KMS-11 (cell line): ENCODE results near the gene FAM118A.

Source experiments
- H2AFZ ChIP-seq: fragments of 200-600 bp; sonication (generic); 2 replicates; pipeline ENCODE4 v1.6.1; 2016; ENCODE audit warnings: antibody characterized with exemption, mixed run types, low read depth
- H3K27ac ChIP-seq: fragments of 200-600 bp; sonication (generic); 2 replicates; pipeline ENCODE4 v1.6.1; 2016; ENCODE audit warnings: mild to moderate bottlenecking, mixed run types
- H3K27me3 ChIP-seq: fragments of 200-600 bp; sonication (generic); 2 replicates; pipeline ENCODE4 v1.6.1; 2017; ENCODE audit warnings: mild to moderate bottlenecking, low read depth, mixed run types, moderate library complexity; ENCODE audit not compliant: insufficient read depth
- H3K36me3 ChIP-seq: fragments of 200-600 bp; sonication (generic); 2 replicates; pipeline ENCODE4 v1.6.1; 2017; ENCODE audit warnings: mild to moderate bottlenecking, mixed run types; ENCODE audit not compliant: insufficient read depth
- H3K4me1 ChIP-seq: fragments of 200-600 bp; sonication (generic); 2 replicates; pipeline ENCODE4 v1.6.1; 2016; ENCODE audit warnings: mild to moderate bottlenecking, low read depth, mixed run types; ENCODE audit not compliant: poor library complexity, severe bottlenecking
- H3K4me2 ChIP-seq: fragments of 200-600 bp; sonication (generic); 2 replicates; pipeline ENCODE4 v1.7.0; 2016; ENCODE audit warnings: mild to moderate bottlenecking, mixed run types
- H3K4me3 ChIP-seq: fragments of 200-600 bp; sonication (generic); IDR thresholded peaks from 2 replicates; pipeline ENCODE4 v1.6.1; 2017; ENCODE audit warnings: low read depth, low read length, mixed read lengths; ENCODE audit not compliant: insufficient read depth
- H3K79me2 ChIP-seq: fragments of 200-600 bp; sonication (generic); 2 replicates; pipeline ENCODE4 v1.6.1; 2016; ENCODE audit warnings: low read depth, mixed run types; ENCODE audit not compliant: insufficient read depth
- H3K9ac ChIP-seq: fragments of 200-600 bp; sonication (generic); 2 replicates; pipeline ENCODE4 v1.6.1; 2016; ENCODE audit warnings: mild to moderate bottlenecking, mixed run types
- H4K20me1 ChIP-seq: fragments of 200-600 bp; sonication (generic); 2 replicates; pipeline ENCODE4 v1.6.1; 2016; ENCODE audit warnings: mild to moderate bottlenecking, mixed run types; ENCODE audit not compliant: insufficient read depth
- TF ChIP-seq, protein P1 (sequence below): fragments of 200-600 bp; sonication (generic); conservative IDR thresholded peaks from 2 replicates; pipeline ENCODE4 v1.6.1; 2017; ENCODE audit warnings: low read depth, mild to moderate bottlenecking, antibody characterized with exemption, low read length, moderate library complexity, mixed read lengths

The FAM118A gene

DNA sequence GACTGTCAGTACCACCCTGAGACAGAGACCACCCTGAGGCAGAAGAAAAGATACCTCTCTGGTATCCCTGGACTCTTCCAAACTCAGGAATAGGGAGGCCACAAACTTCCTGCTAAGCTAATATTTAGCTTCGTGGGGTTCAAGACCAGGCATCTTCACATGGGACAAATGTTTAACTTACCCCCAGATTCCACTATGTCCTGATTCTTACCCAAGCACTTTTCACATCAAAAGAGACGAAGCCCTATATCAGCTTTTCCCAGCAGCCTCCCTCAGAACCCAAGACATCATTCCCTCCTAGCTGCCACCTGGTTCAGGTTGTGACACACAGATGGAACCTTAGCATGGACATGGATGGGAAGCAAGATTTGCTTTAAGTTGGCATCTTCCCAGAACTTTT, 71.6 kb downstream of the FAM118A start:
- Histone ChIP-seq H3K27me3 (no peaks in the 10 kb centered on the region), H3K79me2 (no peaks in the 10 kb centered on the region), H3K4me3 (no peak overlapping the region), H3K4me2 (no peak overlapping the region), H3K9ac (no peak overlapping the region), H3K27ac (no peak overlapping the region), H3K4me1 (no peaks in the 10 kb centered on the region), H3K36me3 (no peaks in the 10 kb centered on the region), H4K20me1 (no peaks in the 10 kb centered on the region), H2AFZ (no peak overlapping the region)
- TF ChIP-seq, protein P1, sequence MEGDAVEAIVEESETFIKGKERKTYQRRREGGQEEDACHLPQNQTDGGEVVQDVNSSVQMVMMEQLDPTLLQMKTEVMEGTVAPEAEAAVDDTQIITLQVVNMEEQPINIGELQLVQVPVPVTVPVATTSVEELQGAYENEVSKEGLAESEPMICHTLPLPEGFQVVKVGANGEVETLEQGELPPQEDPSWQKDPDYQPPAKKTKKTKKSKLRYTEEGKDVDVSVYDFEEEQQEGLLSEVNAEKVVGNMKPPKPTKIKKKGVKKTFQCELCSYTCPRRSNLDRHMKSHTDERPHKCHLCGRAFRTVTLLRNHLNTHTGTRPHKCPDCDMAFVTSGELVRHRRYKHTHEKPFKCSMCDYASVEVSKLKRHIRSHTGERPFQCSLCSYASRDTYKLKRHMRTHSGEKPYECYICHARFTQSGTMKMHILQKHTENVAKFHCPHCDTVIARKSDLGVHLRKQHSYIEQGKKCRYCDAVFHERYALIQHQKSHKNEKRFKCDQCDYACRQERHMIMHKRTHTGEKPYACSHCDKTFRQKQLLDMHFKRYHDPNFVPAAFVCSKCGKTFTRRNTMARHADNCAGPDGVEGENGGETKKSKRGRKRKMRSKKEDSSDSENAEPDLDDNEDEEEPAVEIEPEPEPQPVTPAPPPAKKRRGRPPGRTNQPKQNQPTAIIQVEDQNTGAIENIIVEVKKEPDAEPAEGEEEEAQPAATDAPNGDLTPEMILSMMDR = no peak

DNA sequence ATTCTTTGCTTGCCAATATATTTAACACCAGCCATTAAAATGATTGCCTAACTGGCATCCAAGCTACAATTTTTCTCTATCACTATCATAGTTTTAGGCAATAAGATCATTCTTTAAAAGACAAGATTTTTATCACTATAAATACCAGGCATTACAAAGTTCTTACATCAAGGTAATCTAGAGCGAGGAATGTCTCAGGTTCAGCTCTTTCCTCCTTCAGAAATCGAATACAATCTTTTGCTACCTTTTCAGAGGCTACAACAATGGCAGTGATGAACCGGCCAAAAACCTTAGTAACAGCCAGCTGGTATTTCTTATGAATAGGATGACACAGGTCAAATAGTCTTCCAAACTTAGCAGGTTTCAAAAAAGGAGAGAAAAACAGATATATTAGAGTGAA, 79.8 kb downstream of the FAM118A start:
- TF ChIP-seq, protein P1 = no peak
- H3K4me1 ChIP-seq = no peaks in the 10 kb centered on the region
- H2AFZ ChIP-seq = no peak overlapping the region

More for the DNA sequence above, 79.8 kb downstream of the FAM118A start:
- Histone ChIP-seq H3K79me2 (no peaks in the 10 kb centered on the region), H3K36me3 (no peaks in the 10 kb centered on the region), H3K27me3 (no peaks in the 10 kb centered on the region), H3K4me3 (no peak overlapping the region), H3K27ac (no peak overlapping the region), H3K4me2 (no peak overlapping the region), H3K9ac (no peak overlapping the region), H4K20me1 (no peaks in the 10 kb centered on the region)
